ENCODE results near the gene ZFC3H1. TPM values are rescaled to one million over a fixed set of nuclear protein-coding genes. Genes with fewer than 3 reads are reported as not detected.

Gene ZFC3H1
- total and polyA plus RNA-seq, 2 of the 8 experiments (the other 6 are each of a cell fraction or from before 2014, with no cell fraction given), result 20.0 to 32.4 TPM

DNA sequence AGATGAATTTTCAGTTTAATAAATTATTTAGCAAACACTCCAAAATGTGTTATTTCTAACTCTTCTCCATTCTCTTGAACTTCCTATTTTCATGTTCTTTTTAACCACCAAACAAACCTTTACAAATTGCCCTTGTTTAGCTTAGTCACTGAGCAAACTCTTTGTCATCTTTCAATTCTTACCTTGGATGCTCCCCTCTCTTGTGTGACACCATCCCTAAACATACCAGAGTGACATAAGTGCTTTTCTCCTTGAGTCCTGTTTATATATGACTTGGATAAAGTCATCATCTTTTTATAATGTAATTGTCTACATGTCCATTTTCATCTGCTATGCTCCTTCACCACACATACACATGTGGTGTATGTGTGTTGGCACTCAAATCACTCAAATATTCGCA, 18.8 kb upstream of the ZFC3H1 start (continued):
- TF ChIP-seq, protein P1, sequence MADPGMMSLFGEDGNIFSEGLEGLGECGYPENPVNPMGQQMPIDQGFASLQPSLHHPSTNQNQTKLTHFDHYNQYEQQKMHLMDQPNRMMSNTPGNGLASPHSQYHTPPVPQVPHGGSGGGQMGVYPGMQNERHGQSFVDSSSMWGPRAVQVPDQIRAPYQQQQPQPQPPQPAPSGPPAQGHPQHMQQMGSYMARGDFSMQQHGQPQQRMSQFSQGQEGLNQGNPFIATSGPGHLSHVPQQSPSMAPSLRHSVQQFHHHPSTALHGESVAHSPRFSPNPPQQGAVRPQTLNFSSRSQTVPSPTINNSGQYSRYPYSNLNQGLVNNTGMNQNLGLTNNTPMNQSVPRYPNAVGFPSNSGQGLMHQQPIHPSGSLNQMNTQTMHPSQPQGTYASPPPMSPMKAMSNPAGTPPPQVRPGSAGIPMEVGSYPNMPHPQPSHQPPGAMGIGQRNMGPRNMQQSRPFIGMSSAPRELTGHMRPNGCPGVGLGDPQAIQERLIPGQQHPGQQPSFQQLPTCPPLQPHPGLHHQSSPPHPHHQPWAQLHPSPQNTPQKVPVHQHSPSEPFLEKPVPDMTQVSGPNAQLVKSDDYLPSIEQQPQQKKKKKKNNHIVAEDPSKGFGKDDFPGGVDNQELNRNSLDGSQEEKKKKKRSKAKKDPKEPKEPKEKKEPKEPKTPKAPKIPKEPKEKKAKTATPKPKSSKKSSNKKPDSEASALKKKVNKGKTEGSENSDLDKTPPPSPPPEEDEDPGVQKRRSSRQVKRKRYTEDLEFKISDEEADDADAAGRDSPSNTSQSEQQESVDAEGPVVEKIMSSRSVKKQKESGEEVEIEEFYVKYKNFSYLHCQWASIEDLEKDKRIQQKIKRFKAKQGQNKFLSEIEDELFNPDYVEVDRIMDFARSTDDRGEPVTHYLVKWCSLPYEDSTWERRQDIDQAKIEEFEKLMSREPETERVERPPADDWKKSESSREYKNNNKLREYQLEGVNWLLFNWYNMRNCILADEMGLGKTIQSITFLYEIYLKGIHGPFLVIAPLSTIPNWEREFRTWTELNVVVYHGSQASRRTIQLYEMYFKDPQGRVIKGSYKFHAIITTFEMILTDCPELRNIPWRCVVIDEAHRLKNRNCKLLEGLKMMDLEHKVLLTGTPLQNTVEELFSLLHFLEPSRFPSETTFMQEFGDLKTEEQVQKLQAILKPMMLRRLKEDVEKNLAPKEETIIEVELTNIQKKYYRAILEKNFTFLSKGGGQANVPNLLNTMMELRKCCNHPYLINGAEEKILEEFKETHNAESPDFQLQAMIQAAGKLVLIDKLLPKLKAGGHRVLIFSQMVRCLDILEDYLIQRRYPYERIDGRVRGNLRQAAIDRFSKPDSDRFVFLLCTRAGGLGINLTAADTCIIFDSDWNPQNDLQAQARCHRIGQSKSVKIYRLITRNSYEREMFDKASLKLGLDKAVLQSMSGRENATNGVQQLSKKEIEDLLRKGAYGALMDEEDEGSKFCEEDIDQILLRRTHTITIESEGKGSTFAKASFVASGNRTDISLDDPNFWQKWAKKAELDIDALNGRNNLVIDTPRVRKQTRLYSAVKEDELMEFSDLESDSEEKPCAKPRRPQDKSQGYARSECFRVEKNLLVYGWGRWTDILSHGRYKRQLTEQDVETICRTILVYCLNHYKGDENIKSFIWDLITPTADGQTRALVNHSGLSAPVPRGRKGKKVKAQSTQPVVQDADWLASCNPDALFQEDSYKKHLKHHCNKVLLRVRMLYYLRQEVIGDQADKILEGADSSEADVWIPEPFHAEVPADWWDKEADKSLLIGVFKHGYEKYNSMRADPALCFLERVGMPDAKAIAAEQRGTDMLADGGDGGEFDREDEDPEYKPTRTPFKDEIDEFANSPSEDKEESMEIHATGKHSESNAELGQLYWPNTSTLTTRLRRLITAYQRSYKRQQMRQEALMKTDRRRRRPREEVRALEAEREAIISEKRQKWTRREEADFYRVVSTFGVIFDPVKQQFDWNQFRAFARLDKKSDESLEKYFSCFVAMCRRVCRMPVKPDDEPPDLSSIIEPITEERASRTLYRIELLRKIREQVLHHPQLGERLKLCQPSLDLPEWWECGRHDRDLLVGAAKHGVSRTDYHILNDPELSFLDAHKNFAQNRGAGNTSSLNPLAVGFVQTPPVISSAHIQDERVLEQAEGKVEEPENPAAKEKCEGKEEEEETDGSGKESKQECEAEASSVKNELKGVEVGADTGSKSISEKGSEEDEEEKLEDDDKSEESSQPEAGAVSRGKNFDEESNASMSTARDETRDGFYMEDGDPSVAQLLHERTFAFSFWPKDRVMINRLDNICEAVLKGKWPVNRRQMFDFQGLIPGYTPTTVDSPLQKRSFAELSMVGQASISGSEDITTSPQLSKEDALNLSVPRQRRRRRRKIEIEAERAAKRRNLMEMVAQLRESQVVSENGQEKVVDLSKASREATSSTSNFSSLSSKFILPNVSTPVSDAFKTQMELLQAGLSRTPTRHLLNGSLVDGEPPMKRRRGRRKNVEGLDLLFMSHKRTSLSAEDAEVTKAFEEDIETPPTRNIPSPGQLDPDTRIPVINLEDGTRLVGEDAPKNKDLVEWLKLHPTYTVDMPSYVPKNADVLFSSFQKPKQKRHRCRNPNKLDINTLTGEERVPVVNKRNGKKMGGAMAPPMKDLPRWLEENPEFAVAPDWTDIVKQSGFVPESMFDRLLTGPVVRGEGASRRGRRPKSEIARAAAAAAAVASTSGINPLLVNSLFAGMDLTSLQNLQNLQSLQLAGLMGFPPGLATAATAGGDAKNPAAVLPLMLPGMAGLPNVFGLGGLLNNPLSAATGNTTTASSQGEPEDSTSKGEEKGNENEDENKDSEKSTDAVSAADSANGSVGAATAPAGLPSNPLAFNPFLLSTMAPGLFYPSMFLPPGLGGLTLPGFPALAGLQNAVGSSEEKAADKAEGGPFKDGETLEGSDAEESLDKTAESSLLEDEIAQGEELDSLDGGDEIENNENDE (IDR thresholded peaks at IDR 0.05; ENCODE audit: insufficient replicate concordance, low read length), result no peak
- no peak for TF ChIP-seq ATF3 (IDR thresholded peaks at IDR 0.05; ENCODE audit: insufficient read depth, low read depth, low read length)
- no peak for TF ChIP-seq NRF1 (IDR thresholded peaks at IDR 0.05; ENCODE audit: low read depth, low read length)
- TF ChIP-seq JUN (IDR thresholded peaks at IDR 0.05; ENCODE audit: low read depth, low read length), result no peak
- no peak for TF ChIP-seq MAFK (IDR thresholded peaks at IDR 0.05; ENCODE audit: low read depth, low read length)
- TF ChIP-seq SAP30 (IDR thresholded peaks at IDR 0.05; ENCODE audit: insufficient read depth, insufficient replicate concordance, low read length), result no peak
- no peak for TF ChIP-seq CHD2 (IDR thresholded peaks at IDR 0.05; ENCODE audit: low read length)
- TF ChIP-seq SIRT6 (IDR thresholded peaks at IDR 0.05; ENCODE audit: low read length), result no peak
- no peak for TF ChIP-seq KDM5A (IDR thresholded peaks at IDR 0.05; ENCODE audit: low read length)
- TF ChIP-seq TCF12 (IDR thresholded peaks at IDR 0.05; ENCODE audit: low read depth, low read length), result no peak
- TF ChIP-seq POU5F1 (IDR thresholded peaks at IDR 0.05; ENCODE audit: low read depth, low read length), result no peak

Data from H1 (cell line).